ENCODE data around the gene PCDH1.
"Not testable (repeated sequence)": the region's sequence is repeated elsewhere in the genome, so short reads cannot be mapped to it uniquely, and the experiment has no call there.

PCDH1 gene

GRCh38 chr5:141826674-141827073 is 51.5 kb downstream of the PCDH1 start:
- no peak for DNase-seq

GRCh38 chr5:141825791-141826560 is 52.2 kb downstream of the PCDH1 start:
- no peak for DNase-seq

- DNase-seq, result no peak
Measured at GRCh38 chr5:141825241-141825671, 53.0 kb downstream of the PCDH1 start.

GRCh38 chr5:141824717-141825116 is 53.5 kb downstream of the PCDH1 start:
- DNase-seq, result no peak

- DNase-seq, result no peak
Measured at GRCh38 chr5:141823056-141823455, 55.2 kb downstream of the PCDH1 start.

- no peak for DNase-seq
Measured at GRCh38 chr5:141822144-141822543, 56.1 kb downstream of the PCDH1 start.

GRCh38 chr5:141821430-141821925 is 56.7 kb downstream of the PCDH1 start:
- no peak for DNase-seq

GRCh38 chr5:141820686-141821085 is 57.5 kb downstream of the PCDH1 start:
- not testable (repeated sequence) for DNase-seq

GRCh38 chr5:141817631-141818030 is 60.6 kb downstream of the PCDH1 start:
- no peak for DNase-seq

- DNase-seq, result no peak
Measured at GRCh38 chr5:141816598-141817399, 61.4 kb downstream of the PCDH1 start.

- no peak for DNase-seq
Measured at GRCh38 chr5:141815796-141816180, 62.4 kb downstream of the PCDH1 start.

- no peak for DNase-seq
Measured at GRCh38 chr5:141815051-141815795, 63.0 kb downstream of the PCDH1 start.

GRCh38 chr5:141814064-141814964 is 63.9 kb downstream of the PCDH1 start:
- no peak for DNase-seq

- DNase-seq, result no peak
Measured at GRCh38 chr5:141812512-141812911, 65.7 kb downstream of the PCDH1 start.

- DNase-seq, result no peak
Measured at GRCh38 chr5:141811287-141812155, 66.7 kb downstream of the PCDH1 start.

GRCh38 chr5:141810702-141811101 is 67.5 kb downstream of the PCDH1 start:
- no peak for DNase-seq

- no peak for DNase-seq
Measured at GRCh38 chr5:141809380-141810096, 68.7 kb downstream of the PCDH1 start.

GRCh38 chr5:141808857-141809256 is 69.4 kb downstream of the PCDH1 start:
- no peak for DNase-seq

- DNase-seq, result no peak
Measured at GRCh38 chr5:141807732-141808131, 70.5 kb downstream of the PCDH1 start.

GRCh38 chr5:141807329-141807728 is 70.9 kb downstream of the PCDH1 start:
- DNase-seq, result no peak

Measured in NCI-H1436 treated with DMSO at 0.1 percent for 48 hours (cell line).